Coronary artery (tissue), 2 donors: ENCODE data around the gene EBPL.
"Not testable (repeated sequence)": the region's sequence is repeated elsewhere in the genome, so short reads cannot be mapped to it uniquely, and the experiment has no call there.

Experiments
- DNase-seq: peaks from one replicate; pipeline ENCODE4 v3.0.0-alpha.2; 2017; ENCODE audit warnings: low spot score
- H3K27ac ChIP-seq, 2 donors: fragments of 200-600 bp; sonication (generic); one replicate each; pipeline ENCODE4 v1.5.1; 2016 to 2019
- H3K4me3 ChIP-seq: fragments of 200-600 bp; sonication (generic); 2 replicates; pipeline ENCODE4 v1.5.1; 2016; ENCODE audit warnings: mild to moderate bottlenecking, moderate library complexity
- CTCF ChIP-seq: fragments of 200-600 bp; sonication (generic); IDR thresholded peaks from one replicate; pipeline ENCODE4 v1.5.1; 2019; ENCODE audit warnings: antibody characterized with exemption

EBPL gene

GRCh38 chr13:49620170-49620621 lies 71.1 kb downstream of the EBPL start:
- no peak for DNase-seq
- Histone ChIP-seq H3K27ac (no peak overlapping the region), H3K4me3 (peak overlapping the region; percentile 60)
- no peak for TF ChIP-seq CTCF

GRCh38 chr13:49616676-49617065 lies 74.6 kb downstream of the EBPL start:
- no peak for TF ChIP-seq CTCF
- Histone ChIP-seq H3K27ac (no peak overlapping the region), H3K4me3 (no peak overlapping the region)
- no peak for DNase-seq

GRCh38 chr13:49615836-49616675 lies 75.2 kb downstream of the EBPL start:
- DNase-seq = no peak

GRCh38 chr13:49612042-49612441 lies 79.2 kb downstream of the EBPL start:
- not testable (repeated sequence) for DNase-seq, H3K27ac ChIP-seq, H3K4me3 ChIP-seq

More at GRCh38 chr13:49615836-49616675, 75.2 kb downstream of the EBPL start:
- TF ChIP-seq CTCF = no peak
- H3K4me3 ChIP-seq = no peak overlapping the region
- H3K27ac ChIP-seq = peak overlapping the region in 1 of 2 donors; percentile 19
